IMR-90 (cell line): Measurements from ENCODE around the gene KCP. TPM values are rescaled to one million over a fixed set of nuclear protein-coding genes. Genes with fewer than 3 reads are reported as not detected.

Experiments
- ATAC-seq: fragments of 200-7000 bp; cut with Tn5 transposase; 2 replicates; pipeline ENCODE4 v1.9.1; 2020; ENCODE audit warnings: low read depth, mild to moderate bottlenecking, moderate library complexity
- BruUV-seq: library from RNA; stranded (reverse); fragments of 400-500 nt; replicated peaks from 2 replicates; lab custom pipeline; 2021; lab: Mats Ljungman, UMichigan
- CTCF ChIA-PET: fragments of 300-600 bp; formaldehyde crosslinking; extraction: SDS; loops from one replicate; lab custom pipeline; 2021; ENCODE audit warnings: antibody characterized with exemption; lab: Yijun Ruan, JAX
- POLR2A ChIA-PET: fragments of 300-600 bp; sonication (Branson Sonifier 250); formaldehyde crosslinking; loops from one replicate; lab custom pipeline; 2022; ENCODE audit warnings: antibody characterized with exemption; ENCODE audit not compliant: unreplicated experiment; lab: Charles Lee
- DNase-seq: peaks from one replicate; pipeline ENCODE4 v3.0.0; 2013
- H2AFZ ChIP-seq: replicated peaks from 2 replicates; pipeline ENCODE3; 2013; ENCODE audit warnings: low read length, mild to moderate bottlenecking; ENCODE audit not compliant: poor library complexity
- H2AK5ac ChIP-seq: 2 replicates; pipeline ENCODE4 v1.6.1; 2013; ENCODE audit warnings: low read depth, low read length, inconsistent platforms
- H2AK9ac ChIP-seq: replicated peaks from 2 replicates; pipeline ENCODE3; 2013; ENCODE audit warnings: mild to moderate bottlenecking, low read depth, low read length, moderate library complexity; ENCODE audit not compliant: poor library complexity
- H2BK120ac ChIP-seq: 2 replicates; pipeline ENCODE4 v1.6.1; 2013; ENCODE audit warnings: low read depth, low read length, inconsistent platforms
- H2BK15ac ChIP-seq: 3 replicates; pipeline ENCODE4 v1.6.1; 2013; ENCODE audit warnings: low read depth, low read length, inconsistent platforms
- H2BK20ac ChIP-seq: 2 replicates; pipeline ENCODE4 v1.6.1; 2013; ENCODE audit warnings: low read depth, mild to moderate bottlenecking, inconsistent platforms, low read length, moderate library complexity
- H2BK5ac ChIP-seq: 2 replicates; pipeline ENCODE4 v1.6.1; 2013; ENCODE audit warnings: mild to moderate bottlenecking, low read depth, low read length, inconsistent platforms; ENCODE audit not compliant: poor library complexity, severe bottlenecking
- H3K14ac ChIP-seq: replicated peaks from 2 replicates; pipeline ENCODE4 v1.6.1; 2013; ENCODE audit warnings: low read depth, low read length, inconsistent platforms
- H3K18ac ChIP-seq: 2 replicates; pipeline ENCODE4 v1.6.1; 2013; ENCODE audit warnings: low read depth, low read length, control low read depth
- H3K23ac ChIP-seq: 2 replicates; pipeline ENCODE4 v1.6.1; 2013; ENCODE audit warnings: low read depth, low read length, inconsistent platforms
- H3K27ac ChIP-seq: 2 replicates; pipeline ENCODE4 v1.5.1; 2013; ENCODE audit warnings: mild to moderate bottlenecking, control low read depth, low read length; ENCODE audit not compliant: insufficient read depth
- H3K27me3 ChIP-seq: 2 replicates; pipeline ENCODE4 v1.6.1; 2013; ENCODE audit warnings: low read length; ENCODE audit not compliant: control insufficient read depth, insufficient read depth
- H3K36me3 ChIP-seq: 2 replicates; pipeline ENCODE4 v1.6.1; 2013; ENCODE audit warnings: low read length, mixed read lengths; ENCODE audit not compliant: control insufficient read depth, insufficient read depth
- H3K4ac ChIP-seq: 2 replicates; pipeline ENCODE4 v1.6.1; 2013; ENCODE audit warnings: low read depth, low read length, inconsistent platforms
- H3K4me1 ChIP-seq: 2 replicates; pipeline ENCODE4 v1.6.1; 2013; ENCODE audit warnings: low read length, mixed read lengths; ENCODE audit not compliant: control insufficient read depth, insufficient read depth
- H3K4me2 ChIP-seq: 2 replicates; pipeline ENCODE4 v1.6.1; 2013; ENCODE audit warnings: low read depth, mild to moderate bottlenecking, control low read depth, low read length, moderate library complexity
- H3K4me3 ChIP-seq: 2 replicates; pipeline ENCODE4 v1.5.1; 2013; ENCODE audit warnings: low read depth, mild to moderate bottlenecking, control low read depth, low read length, moderate library complexity; ENCODE audit not compliant: insufficient read depth
- H3K56ac ChIP-seq: 2 replicates; pipeline ENCODE4 v1.6.1; 2013; ENCODE audit warnings: low read length, inconsistent platforms; ENCODE audit not compliant: insufficient read depth; ENCODE audit errors: extremely low read depth
- H3K79me1 ChIP-seq, 2 experiments: 2 replicates each; pipeline ENCODE4 v1.6.1; 2013; ENCODE audit warnings: low read length in 2 of 2, inconsistent platforms in 1 of 2, low read depth in 1 of 2
- H3K9ac ChIP-seq: 2 replicates; pipeline ENCODE4 v1.6.1; 2013; ENCODE audit warnings: low read depth, low read length, control low read depth
- H3K9me1 ChIP-seq: 2 replicates; pipeline ENCODE4 v1.6.1; 2013; ENCODE audit warnings: low read length, inconsistent platforms; ENCODE audit not compliant: insufficient read depth
- H3K9me3 ChIP-seq: 2 replicates; pipeline ENCODE4 v1.6.1; 2013; ENCODE audit warnings: low read length; ENCODE audit not compliant: control insufficient read depth, insufficient read depth
- H4K20me1 ChIP-seq: 2 replicates; pipeline ENCODE4 v1.6.1; 2013; ENCODE audit warnings: low read length, inconsistent platforms; ENCODE audit not compliant: insufficient read depth
- H4K5ac ChIP-seq: 2 replicates; pipeline ENCODE4 v1.6.1; 2013; ENCODE audit warnings: mild to moderate bottlenecking, low read depth, low read length, control low read depth
- H4K8ac ChIP-seq, 2 experiments: 2 replicates each; pipeline ENCODE4 v1.6.1; 2013; ENCODE audit warnings: low read depth in 2 of 2, low read length in 2 of 2, control low read depth in 1 of 2, inconsistent platforms in 1 of 2
- H4K91ac ChIP-seq: 2 replicates; pipeline ENCODE4 v1.6.1; 2013; ENCODE audit warnings: low read depth, low read length, inconsistent platforms; ENCODE audit not compliant: insufficient read depth
- BHLHE40 ChIP-seq: fragments of 150-350 bp; IDR thresholded peaks from 2 replicates; pipeline ENCODE4 v1.6.1; 2016; ENCODE audit warnings: mild to moderate bottlenecking, low read depth, low read length
- CHD1 ChIP-seq: IDR thresholded peaks from 2 replicates; pipeline ENCODE4 v1.6.1; 2012; ENCODE audit warnings: low read depth, low read length, improper control_type of control experiment
- MAFK ChIP-seq: IDR thresholded peaks from 2 replicates; pipeline ENCODE4 v1.6.1; 2012; ENCODE audit warnings: low read depth, low read length, improper control_type of control experiment
- MAZ ChIP-seq: IDR thresholded peaks from 2 replicates; pipeline ENCODE4 v1.6.1; 2012; ENCODE audit warnings: low read depth, mild to moderate bottlenecking, low read length, improper control_type of control experiment, moderate library complexity, borderline replicate concordance
- MXI1 ChIP-seq: IDR thresholded peaks from 2 replicates; pipeline ENCODE4 v1.6.1; 2012; ENCODE audit warnings: low read depth, mild to moderate bottlenecking, low read length, moderate library complexity, borderline replicate concordance
- NFE2L2 ChIP-seq: fragments of 150-350 bp; IDR thresholded peaks from 2 replicates; pipeline ENCODE4 v1.6.1; 2016; ENCODE audit warnings: low read depth, mild to moderate bottlenecking, low read length
- RCOR1 ChIP-seq: IDR thresholded peaks from 2 replicates; pipeline ENCODE4 v1.6.1; 2012; ENCODE audit warnings: mild to moderate bottlenecking, low read length, improper control_type of control experiment; ENCODE audit not compliant: insufficient replicate concordance
- SMC3 ChIP-seq: fragments of 150-350 bp; IDR thresholded peaks from 2 replicates; pipeline ENCODE4 v1.6.1; 2016; ENCODE audit warnings: low read depth, mild to moderate bottlenecking, antibody characterized with exemption, low read length, moderate library complexity
- WGBS, 2 experiments: methylation state at CpG; one replicate each; pipeline versions ENCODE4 v1.1.5 to v1.1.7; 2013; ENCODE audit warnings: missing lambda C conversion rate in 2 of 2; ENCODE audit not compliant: insufficient read length in 1 of 2; ENCODE audit errors: extremely low coverage in 2 of 2; 5-methylcytosine and 5-hydroxymethylcytosine counted together
- dilution Hi-C: fragments of 300-500 bp; cut with HindIII; formaldehyde crosslinking; loops from one replicate; pipeline ENCODE4 v1.14.3; 2018; ENCODE audit warnings: low sequenced_read_pairs; ENCODE audit not compliant: unreplicated experiment
- in situ Hi-C: fragments of 300-500 bp; cut with MboI; formaldehyde crosslinking; loops from 3 replicates; pipeline ENCODE4 v1.14.3; 2019; ENCODE audit warnings: low sequenced_read_pairs, inconsistent platforms, mixed read lengths
- intact Hi-C: fragments of 100-400 bp; cut with micrococcal nuclease; formaldehyde crosslinking; loops from 2 replicates; pipeline ENCODE4 v1.10.0; 2022
- polyA plus RNA-seq, 3 experiments: library from polyadenylated mRNA; depleted of rRNA; stranded (reverse); fragments of >200 nt; gene quantifications; 2 replicates each; pipeline ENCODE4 v1.2.3, GENCODE V29; 2012; ENCODE audit warnings: low replicate concordance in 1 of 3
- total RNA-seq: library from RNA; depleted of rRNA; stranded (reverse); fragments of >200 nt; gene quantifications from 2 replicates; pipeline ENCODE4 v1.2.3, GENCODE V29; 2012
- TF ChIP-seq, protein P1 (sequence below): fragments of 150-350 bp; IDR thresholded peaks from 2 replicates; pipeline ENCODE4 v1.6.1; 2017; ENCODE audit warnings: mild to moderate bottlenecking, antibody characterized with exemption, low read length, low read depth
- TF ChIP-seq, protein P2 (sequence below): conservative IDR thresholded peaks from 2 replicates; pipeline ENCODE4 v1.5.1; 2012; ENCODE audit warnings: mild to moderate bottlenecking, low read depth, low read length, improper control_type of control experiment
- TF ChIP-seq, protein P3 (sequence below): fragments of 150-350 bp; IDR thresholded peaks from 2 replicates; pipeline ENCODE4 v1.6.1; 2016; ENCODE audit warnings: low read depth, mild to moderate bottlenecking, low read length, moderate library complexity, borderline replicate concordance

Gene KCP
- total and polyA plus RNA-seq, 2 of the 4 experiments (the other 2 are of a cell fraction), result 0.03 TPM; not detected in 1

DNA sequence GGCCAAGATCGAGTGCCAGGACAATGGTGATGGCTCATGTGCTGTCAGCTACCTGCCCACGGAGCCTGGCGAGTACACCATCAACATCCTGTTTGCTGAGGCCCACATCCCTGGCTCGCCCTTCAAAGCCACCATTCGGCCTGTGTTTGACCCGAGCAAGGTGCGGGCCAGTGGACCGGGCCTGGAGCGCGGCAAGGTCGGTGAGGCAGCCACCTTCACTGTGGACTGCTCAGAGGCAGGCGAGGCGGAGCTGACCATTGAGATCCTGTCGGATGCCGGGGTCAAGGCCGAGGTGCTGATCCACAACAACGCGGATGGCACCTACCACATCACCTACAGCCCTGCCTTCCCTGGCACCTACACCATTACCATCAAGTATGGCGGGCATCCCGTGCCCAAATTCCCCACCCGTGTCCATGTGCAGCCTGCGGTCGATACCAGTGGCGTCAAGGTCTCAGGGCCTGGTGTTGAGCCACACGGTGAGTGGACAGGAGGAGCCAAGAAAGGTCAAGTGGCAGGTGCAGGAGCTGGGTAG is 65.7 kb downstream of the KCP start:
- CTCF ChIA-PET, result no interaction called here
- in situ Hi-C loops, result no loop called here
- ATAC-seq, result no peak

More for the DNA sequence above, 65.7 kb downstream of the KCP start:
- peak overlapping the region; percentile 62 for H2AK9ac ChIP-seq
- no peak for DNase-seq
- peaks cover 34 to 76% of the 10 kb centered on the region in 2 experiments for H3K79me1 ChIP-seq
- WGBS, 2 experiments, result 96% methylated on average over 18 of the region's 25 CpGs; no CpG with 5 or more reads in 1 of the 2 experiments
- TF ChIP-seq MAZ (no peak), NFE2L2 (no peak), RCOR1 (no peak), SMC3 (no peak), CHD1 (no peak), MXI1 (no peak), BHLHE40 (no peak), MAFK (no peak)
- TF ChIP-seq, protein P1, sequence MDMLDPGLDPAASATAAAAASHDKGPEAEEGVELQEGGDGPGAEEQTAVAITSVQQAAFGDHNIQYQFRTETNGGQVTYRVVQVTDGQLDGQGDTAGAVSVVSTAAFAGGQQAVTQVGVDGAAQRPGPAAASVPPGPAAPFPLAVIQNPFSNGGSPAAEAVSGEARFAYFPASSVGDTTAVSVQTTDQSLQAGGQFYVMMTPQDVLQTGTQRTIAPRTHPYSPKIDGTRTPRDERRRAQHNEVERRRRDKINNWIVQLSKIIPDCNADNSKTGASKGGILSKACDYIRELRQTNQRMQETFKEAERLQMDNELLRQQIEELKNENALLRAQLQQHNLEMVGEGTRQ, result no peak
- TF ChIP-seq, protein P2, sequence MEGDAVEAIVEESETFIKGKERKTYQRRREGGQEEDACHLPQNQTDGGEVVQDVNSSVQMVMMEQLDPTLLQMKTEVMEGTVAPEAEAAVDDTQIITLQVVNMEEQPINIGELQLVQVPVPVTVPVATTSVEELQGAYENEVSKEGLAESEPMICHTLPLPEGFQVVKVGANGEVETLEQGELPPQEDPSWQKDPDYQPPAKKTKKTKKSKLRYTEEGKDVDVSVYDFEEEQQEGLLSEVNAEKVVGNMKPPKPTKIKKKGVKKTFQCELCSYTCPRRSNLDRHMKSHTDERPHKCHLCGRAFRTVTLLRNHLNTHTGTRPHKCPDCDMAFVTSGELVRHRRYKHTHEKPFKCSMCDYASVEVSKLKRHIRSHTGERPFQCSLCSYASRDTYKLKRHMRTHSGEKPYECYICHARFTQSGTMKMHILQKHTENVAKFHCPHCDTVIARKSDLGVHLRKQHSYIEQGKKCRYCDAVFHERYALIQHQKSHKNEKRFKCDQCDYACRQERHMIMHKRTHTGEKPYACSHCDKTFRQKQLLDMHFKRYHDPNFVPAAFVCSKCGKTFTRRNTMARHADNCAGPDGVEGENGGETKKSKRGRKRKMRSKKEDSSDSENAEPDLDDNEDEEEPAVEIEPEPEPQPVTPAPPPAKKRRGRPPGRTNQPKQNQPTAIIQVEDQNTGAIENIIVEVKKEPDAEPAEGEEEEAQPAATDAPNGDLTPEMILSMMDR, result no peak
- TF ChIP-seq, protein P3, sequence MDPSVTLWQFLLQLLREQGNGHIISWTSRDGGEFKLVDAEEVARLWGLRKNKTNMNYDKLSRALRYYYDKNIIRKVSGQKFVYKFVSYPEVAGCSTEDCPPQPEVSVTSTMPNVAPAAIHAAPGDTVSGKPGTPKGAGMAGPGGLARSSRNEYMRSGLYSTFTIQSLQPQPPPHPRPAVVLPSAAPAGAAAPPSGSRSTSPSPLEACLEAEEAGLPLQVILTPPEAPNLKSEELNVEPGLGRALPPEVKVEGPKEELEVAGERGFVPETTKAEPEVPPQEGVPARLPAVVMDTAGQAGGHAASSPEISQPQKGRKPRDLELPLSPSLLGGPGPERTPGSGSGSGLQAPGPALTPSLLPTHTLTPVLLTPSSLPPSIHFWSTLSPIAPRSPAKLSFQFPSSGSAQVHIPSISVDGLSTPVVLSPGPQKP, result no peak
- H3K4ac ChIP-seq, result no peak overlapping the region
- H4K20me1 ChIP-seq, result peaks cover 79% of the 10 kb centered on the region
- intact Hi-C loops, result no loop called here
- peaks cover 96% of the 10 kb centered on the region for H3K36me3 ChIP-seq
- H3K4me2 ChIP-seq, result no peak overlapping the region
- H3K4me3 ChIP-seq, result no peak overlapping the region
- H2BK5ac ChIP-seq, result no peak overlapping the region
- H3K56ac ChIP-seq, result no peak overlapping the region
- POLR2A ChIA-PET, result no interaction called here
- dilution Hi-C loops, result no loop called here
- H3K23ac ChIP-seq, result no peak overlapping the region
- no peak overlapping the region for H4K5ac ChIP-seq
- H3K4me1 ChIP-seq, result peaks cover 3% of the 10 kb centered on the region; the same call in 1 of the 2 replicates
- H3K9me1 ChIP-seq, result no peaks in the 10 kb centered on the region
- no peak overlapping the region for H2AK5ac ChIP-seq
- H3K27me3 ChIP-seq, result no peaks in the 10 kb centered on the region
- no peak overlapping the region for H3K14ac ChIP-seq
- no peak overlapping the region for H2BK120ac ChIP-seq
- H2BK20ac ChIP-seq, result no peak overlapping the region
- H3K18ac ChIP-seq, result no peak overlapping the region
- peak overlapping the region; percentile 13 for H2AFZ ChIP-seq
- no peak overlapping the region for H4K91ac ChIP-seq
- H2BK15ac ChIP-seq, result no peak overlapping the region
- H3K27ac ChIP-seq, result no peak overlapping the region
- H4K8ac ChIP-seq, result no peak overlapping the region
- no peak overlapping the region for H3K9ac ChIP-seq
- no TSS peak for BruUV-seq
- no peaks in the 10 kb centered on the region for H3K9me3 ChIP-seq
